NCI-H146 (cell line): ENCODE data around the gene ZP3.
"Not testable (repeated sequence)": the region's sequence is repeated elsewhere in the genome, so short reads cannot be mapped to it uniquely, and the experiment has no call there.

ENCODE experiments used
- DNase-seq: peaks from one replicate; lab custom pipeline; 2025; lab: John Stamatoyannopoulos, UW

ZP3 gene

DNA sequence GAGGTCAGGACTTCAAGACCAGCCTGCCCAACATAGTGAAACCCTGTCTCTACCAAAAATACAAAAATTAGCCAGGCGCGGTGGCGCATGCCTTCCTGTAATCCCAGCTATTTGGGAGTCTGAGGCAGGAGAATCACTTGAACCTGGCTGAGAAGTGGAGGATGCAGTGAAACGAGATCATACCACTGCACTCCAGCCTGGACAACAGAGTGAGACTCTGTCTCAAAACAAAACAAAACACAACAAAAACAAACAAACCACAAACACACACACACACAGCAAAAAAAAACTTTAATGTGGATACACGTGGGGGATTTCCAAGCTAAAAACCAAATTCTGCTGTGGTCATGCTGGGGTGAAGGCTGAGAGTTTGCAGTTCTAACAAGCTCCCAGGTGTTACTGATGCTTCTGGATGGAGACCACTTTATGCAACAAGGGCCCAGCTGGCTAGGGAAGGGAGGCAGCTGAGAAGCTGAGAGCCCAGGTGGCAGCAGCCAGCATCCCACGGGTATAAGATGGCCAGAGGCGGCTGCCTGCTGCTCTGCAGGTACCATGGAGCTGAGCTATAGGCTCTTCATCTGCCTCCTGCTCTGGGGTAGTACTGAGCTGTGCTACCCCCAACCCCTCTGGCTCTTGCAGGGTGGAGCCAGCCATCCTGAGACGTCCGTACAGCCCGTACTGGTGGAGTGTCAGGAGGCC is at the start of gene ZP3:
Gene ZP3, plus strand, starts transcription at position 538 of the 699 bp plus-strand sequence. Its CDS starts 15 bp downstream, at position 553.
- no peak for DNase-seq

DNA sequence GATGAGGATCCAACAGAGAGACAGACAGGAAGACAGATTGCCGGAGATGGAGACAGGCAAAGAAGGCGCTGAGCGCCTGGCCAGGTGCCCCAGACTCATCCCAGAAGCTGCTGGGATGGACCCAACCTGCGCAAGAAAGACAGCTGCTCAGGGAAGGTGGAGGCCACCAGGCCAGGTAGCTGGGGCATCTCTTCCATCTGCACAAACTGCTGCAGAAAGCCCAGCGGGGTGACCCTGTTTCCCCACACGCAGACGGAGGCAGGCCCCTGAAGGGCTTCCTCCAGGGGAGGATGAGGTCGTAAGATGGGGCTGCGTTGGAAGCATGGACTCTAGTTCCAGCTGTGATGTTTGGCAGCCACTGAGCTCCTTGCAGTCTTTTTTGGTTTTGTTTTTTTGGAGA is 49.5 kb upstream of the ZP3 start:
- no peak for DNase-seq

GRCh38 chr7:76377186-76377918 is 47.4 kb upstream of the ZP3 start:
- DNase-seq: peak; percentile 35

DNA sequence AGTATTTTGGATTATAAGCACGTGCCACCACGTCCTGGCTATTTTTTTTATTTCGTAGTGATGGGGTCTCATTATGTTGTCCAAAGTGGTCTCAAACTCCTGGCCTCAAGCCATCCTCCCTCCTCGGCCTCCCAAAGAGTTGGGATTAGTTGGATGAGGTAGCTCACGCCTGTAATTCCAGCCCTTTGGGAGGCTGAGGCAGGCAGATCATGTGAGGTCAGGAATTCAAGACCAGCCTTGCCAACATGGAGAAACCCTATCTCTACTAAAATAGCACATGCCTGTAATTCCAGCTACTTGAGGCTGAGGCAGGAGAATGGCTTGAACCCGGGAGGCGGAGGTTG is 44.2 kb upstream of the ZP3 start:
- DNase-seq: no peak

DNA sequence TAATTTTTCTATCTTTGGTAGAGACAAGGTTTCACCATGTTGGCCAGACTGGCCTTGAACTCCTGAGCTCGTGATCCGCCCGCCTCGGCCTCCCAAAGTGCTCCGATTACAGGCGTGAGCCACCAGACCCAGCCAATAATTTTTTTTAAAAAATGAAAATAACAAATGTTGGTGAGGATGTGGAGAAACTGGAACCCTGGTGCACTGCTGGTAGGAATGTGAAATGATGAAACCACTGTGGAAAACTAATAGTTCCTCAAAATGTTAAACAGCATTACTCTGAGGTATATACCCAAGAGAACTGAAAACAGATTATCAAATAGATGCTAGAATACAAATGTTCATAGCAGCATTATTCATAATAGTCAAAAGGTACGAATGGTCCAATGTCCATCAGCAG is 42.9 kb upstream of the ZP3 start:
- DNase-seq: no peak

GRCh38 chr7:76383089-76383944 is 41.4 kb upstream of the ZP3 start:
- DNase-seq: no peak

DNA sequence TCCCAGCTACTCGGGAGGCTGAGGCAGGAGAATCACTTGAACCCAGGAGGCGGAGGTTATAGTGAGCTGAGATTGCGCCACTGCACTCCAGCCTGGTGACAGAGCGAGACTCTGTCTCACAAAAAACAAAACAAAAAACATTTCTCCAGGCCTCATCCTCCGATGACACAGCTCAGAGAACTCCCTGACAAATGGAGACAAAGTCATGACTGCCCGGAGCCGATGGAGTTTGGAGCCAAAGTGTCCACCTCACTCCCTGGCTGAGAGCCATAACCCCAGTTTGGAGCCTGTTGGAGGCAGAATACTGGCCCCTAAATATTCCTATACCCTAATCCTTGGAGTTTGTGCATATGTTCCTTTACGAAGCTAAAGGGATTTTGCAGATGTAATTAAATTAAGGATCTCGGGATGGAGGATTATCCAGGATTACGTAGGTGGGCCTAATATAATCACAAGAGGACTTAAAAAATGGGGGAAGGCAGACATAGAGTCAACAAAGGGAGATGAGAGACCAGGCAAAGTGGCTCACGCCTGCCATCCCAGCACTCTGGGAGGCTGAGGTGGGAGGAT is 38.0 kb upstream of the ZP3 start:
- DNase-seq: no peak

GRCh38 chr7:76387789-76388188 is 37.0 kb upstream of the ZP3 start:
- not testable (repeated sequence) for DNase-seq

GRCh38 chr7:76390092-76390491 is 34.7 kb upstream of the ZP3 start:
- no peak for DNase-seq

- no peak for DNase-seq
These were observed 32.1 kb upstream of the ZP3 start for GRCh38 chr7:76392531-76393115.

DNA sequence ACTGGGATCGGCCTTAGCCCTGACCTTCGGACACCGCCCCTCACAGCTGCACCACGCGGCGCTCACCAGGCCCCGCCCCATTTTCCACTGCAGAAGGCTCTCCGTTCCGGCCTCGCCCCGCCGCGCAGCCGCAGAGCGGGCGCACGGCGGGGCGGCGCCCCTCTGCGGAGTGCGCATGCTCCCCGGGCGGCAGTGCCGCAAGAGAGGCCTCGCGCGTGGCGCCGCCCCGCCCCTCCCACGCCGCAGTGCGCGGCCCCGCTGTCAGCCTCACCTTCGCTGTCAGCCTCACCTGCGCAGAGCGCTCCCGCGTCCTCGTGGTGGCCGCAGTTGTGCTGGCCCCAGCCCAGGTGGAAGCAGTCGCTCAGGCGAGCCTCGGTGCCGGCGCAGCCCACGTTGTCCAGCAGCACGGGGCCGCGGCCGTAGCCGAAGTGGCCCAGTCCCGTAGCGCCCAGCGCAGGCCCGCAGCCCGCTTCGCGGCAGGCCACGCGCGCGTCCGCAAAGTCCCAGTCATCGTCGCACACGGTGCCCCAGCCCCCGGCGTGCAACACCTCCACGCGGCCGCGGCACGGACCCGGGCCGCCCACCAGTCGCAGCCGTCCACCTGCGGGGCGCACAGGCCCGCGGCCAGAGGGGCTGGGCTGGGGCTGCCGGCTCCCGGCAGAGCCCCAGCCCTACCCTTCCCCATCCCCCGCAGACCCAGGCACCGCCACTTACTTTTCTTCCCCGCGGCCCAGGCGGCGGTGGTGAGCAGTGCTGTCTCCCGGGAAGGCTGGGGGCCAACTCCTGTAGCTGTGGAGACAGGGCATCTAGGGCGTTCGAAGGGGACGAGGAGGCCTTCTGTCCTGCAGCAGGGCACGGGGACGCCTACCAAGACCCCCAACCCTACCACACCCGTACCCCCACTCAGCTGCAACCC is 31.4 kb upstream of the ZP3 start:
- peak; percentile 95 for DNase-seq

- DNase-seq: no peak
These were observed 29.8 kb upstream of the ZP3 start for GRCh38 chr7:76394957-76395356.

GRCh38 chr7:76395605-76395964 is 29.2 kb upstream of the ZP3 start:
- not testable (repeated sequence) for DNase-seq

- no peak for DNase-seq
These were observed 28.6 kb upstream of the ZP3 start for GRCh38 chr7:76395965-76396726.

DNA sequence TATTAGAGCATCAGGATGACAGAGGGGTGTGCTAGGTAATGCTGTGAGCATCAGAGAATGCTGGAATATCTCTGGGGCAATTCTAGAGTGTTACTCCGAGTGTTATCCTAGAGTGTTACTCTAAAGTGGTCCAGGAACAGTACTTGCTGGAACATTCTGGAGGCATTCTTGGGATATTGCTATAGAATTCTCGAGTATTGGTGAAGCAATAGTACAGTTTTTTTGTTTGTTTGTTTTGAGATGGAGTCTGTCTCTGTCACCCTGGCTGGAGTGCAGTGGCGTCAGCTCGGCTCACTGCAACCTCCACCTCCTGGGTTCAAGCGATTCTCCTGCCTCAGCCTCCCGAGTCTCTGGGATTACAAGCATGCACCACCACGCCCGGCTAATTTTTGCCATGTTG is 27.9 kb upstream of the ZP3 start:
- DNase-seq: no peak

- DNase-seq: peak; percentile 90
These were observed 27.2 kb upstream of the ZP3 start for GRCh38 chr7:76397409-76398183.

DNA sequence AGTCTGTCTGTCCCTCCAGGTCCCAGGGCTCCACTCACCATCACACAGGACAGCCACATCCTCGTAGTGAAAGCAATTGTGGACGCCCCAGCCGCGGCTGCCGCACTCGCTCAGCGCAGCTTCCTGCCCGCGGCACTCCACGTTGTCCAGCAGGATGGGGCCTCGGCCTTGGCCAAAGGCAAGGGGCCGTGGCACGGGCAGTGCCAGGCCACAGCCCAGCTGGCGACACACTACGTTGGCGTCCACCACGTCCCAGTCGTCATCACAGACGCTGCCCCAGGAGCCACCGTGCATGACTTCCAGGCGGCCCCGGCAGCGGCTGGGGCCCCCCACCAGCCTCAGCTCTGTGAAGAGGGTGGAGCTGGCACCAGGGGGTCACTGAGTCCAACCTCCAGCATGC is 24.5 kb upstream of the ZP3 start:
- DNase-seq: no peak

DNA sequence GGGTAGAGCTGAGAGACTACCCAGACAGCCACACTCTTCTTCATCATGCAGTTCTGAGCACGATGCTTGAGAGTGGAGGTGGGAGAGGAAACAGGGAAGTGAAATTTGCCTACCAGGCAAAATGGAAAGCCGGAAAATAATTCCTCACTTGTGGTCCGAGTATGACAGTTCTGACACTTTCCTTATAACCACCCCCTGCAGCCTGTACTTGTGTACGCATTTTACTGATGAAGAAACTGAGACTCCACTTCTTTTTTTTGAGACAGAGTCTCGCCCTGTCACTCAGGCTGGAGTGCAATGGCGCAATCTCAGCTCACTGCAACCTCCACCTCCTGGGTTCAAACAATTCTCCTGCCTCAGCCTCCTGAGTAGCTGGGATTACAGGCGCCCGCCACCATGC is 21.7 kb upstream of the ZP3 start:
- DNase-seq: not testable (repeated sequence)

DNA sequence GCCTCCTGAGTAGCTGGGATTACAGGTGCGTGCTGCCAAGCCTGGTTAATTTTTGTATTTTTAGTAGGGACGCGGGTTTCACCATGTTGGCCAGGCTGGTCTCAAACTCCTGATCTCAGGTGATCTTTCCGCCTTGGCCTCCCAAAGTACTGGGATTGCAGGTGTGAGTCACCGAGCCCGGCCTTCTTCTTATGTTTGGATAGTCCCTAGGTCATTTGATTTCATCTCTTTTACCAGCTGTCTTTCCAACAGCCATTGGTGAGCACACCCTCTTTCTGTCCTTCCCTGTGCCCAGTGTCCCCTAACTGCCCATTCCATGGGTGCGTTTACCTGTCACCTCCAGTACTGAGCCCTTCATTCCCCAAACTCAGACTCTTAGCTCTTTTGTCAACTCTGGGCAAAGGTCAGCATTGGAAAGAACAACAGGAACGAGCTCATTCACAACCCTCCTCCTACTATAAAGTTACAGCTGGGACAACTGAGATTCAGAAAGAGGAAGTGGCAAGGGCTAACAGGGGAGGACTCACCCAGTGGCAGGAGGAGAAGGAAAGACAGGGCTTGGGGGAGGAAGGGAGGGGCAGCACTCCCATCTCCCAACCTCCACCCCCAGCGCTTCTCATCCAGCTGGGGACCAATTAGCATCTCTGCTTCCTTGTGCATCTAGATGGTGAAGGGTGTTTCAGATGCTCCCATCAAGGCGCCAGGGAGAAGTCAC is 20.8 kb upstream of the ZP3 start:
- no peak for DNase-seq
